Small intestine (tissue), 16 donors: Measurements from ENCODE around the gene SPRR3. TPM values are rescaled to one million over a fixed set of nuclear protein-coding genes. Genes with fewer than 3 reads are reported as not detected.

Source experiments
- DNase-seq, 2 donors: peaks; one replicate each; pipeline versions ENCODE4 v3.0.0 to v3.0.0-alpha.2; 2013
- FAIRE-seq: peaks from 2 replicates; lab custom pipeline; 2012; peaks lifted over from hg19 to GRCh38; lab: Jason Lieb, UNC
- H3K27ac ChIP-seq, 3 donors: one replicate each; pipeline ENCODE4 v1.5.1; 2013; ENCODE audit warnings: low read length in 2 of 3, mild to moderate bottlenecking in 2 of 3, control low read depth in 1 of 3, inconsistent platforms in 1 of 3, low read depth in 1 of 3, moderate library complexity in 1 of 3
- H3K27me3 ChIP-seq, 3 donors: one replicate each; pipeline ENCODE4 v1.6.1; 2013; ENCODE audit warnings: low read length in 3 of 3, inconsistent platforms in 1 of 3; ENCODE audit not compliant: control insufficient read depth in 3 of 3, insufficient read depth in 3 of 3
- H3K36me3 ChIP-seq, 3 donors: one replicate each; pipeline ENCODE4 v1.6.1; 2013; ENCODE audit warnings: low read length in 3 of 3, inconsistent platforms in 1 of 3, low read depth in 1 of 3, mild to moderate bottlenecking in 1 of 3, moderate library complexity in 1 of 3; ENCODE audit not compliant: control insufficient read depth in 3 of 3, insufficient read depth in 2 of 3
- H3K4me1 ChIP-seq, 3 donors: one replicate each; pipeline ENCODE4 v1.6.1; 2013; ENCODE audit warnings: low read length in 2 of 3, inconsistent platforms in 1 of 3, low read depth in 1 of 3, mild to moderate bottlenecking in 1 of 3, moderate library complexity in 1 of 3; ENCODE audit not compliant: control insufficient read depth in 3 of 3, insufficient read depth in 2 of 3
- H3K4me3 ChIP-seq, 3 donors: one replicate each; pipeline ENCODE4 v1.5.1; 2013; ENCODE audit warnings: low read length in 3 of 3, control low read depth in 1 of 3, inconsistent platforms in 1 of 3, low read depth in 1 of 3, mild to moderate bottlenecking in 1 of 3, moderate library complexity in 1 of 3
- H3K9me3 ChIP-seq, 2 donors: one replicate each; pipeline ENCODE4 v1.6.1; 2013; ENCODE audit warnings: low read depth in 1 of 2, low read length in 1 of 2; ENCODE audit not compliant: control insufficient read depth in 2 of 2, insufficient read depth in 1 of 2
- WGBS, 3 donors: extraction: QIAGEN DNeasy Blood & Tissue Kit; methylation state at CpG; one replicate each; pipeline ENCODE4 v1.1.7; 2013; 5-methylcytosine and 5-hydroxymethylcytosine counted together
- long read RNA-seq, 10 donors: transcript quantifications; one replicate each; lab custom pipeline, GENCODE V29; 2026
- polyA plus RNA-seq, 4 donors: library from polyadenylated mRNA; stranded (reverse) in 3 of 4; unstranded in 1 of 4; fragments of 200-250 nt in 3 of 4; fragments of 120-200 nt in 1 of 4; gene quantifications; one replicate each; pipeline versions ENCODE4 v1.2.1 to v1.2.3, GENCODE V29; 2013
- donor health status: healthy with polysubstance abuse.
- donor health status: control.
- donor health status: control.
- donor health status: Bipolar disorder and iron deficiency.
- donor health status: healthy.

SPRR3 gene, protein sequence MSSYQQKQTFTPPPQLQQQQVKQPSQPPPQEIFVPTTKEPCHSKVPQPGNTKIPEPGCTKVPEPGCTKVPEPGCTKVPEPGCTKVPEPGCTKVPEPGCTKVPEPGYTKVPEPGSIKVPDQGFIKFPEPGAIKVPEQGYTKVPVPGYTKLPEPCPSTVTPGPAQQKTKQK
- polyA plus RNA-seq: 10 to 100 TPM in 2 of 4 donors, 1 to 10 TPM in 1, not detected in 1; 3.0 to 16.1 (median 10.3) TPM
- long read RNA-seq, donor 1: 0 reads
- long read RNA-seq, donor 2: 0 reads
- long read RNA-seq, donor 3: 0 reads
- long read RNA-seq, donor 4: 0 reads
- long read RNA-seq, donor 5: 0 reads
- long read RNA-seq, donor 6, partial matches to known transcripts: 0 of 1 reads
- long read RNA-seq, donor 6, other reads (novel, unspliced or antisense): 0 of 1 reads
- long read RNA-seq, donor 7: 0 reads
- long read RNA-seq, donor 8, partial matches to known transcripts: 0 of 4 reads
- long read RNA-seq, donor 8, other reads (novel, unspliced or antisense): 0 of 4 reads
- long read RNA-seq, donor 9: 0 reads
- long read RNA-seq, donor 10: 0 reads

DNA sequence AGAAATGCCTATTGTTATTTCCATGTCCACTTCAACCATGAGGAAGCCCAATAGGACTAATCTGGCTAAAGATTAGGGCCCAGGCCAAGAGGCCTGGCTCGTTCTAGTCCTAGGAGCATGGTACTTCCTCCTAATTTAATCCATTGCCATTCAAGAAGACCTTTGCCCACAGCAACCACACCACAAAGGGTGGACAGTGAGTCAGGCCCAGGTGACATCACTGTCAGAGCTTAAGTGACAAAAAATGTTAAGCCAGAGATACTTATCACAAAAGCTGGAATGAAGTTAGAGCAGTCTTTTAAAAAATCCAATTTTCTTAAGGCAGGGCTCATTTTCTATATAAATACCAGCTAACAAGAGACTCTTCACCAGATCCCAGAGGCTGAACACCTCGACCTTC is at the start of gene SPRR3:
TSS of gene SPRR3 (plus strand) at position 368 of the 400 bp plus-strand sequence. CDS start 1,272 bp downstream, outside the sequence.
- 18 to 48% (median 34%) methylated on average over 2 of the region's 2 CpGs for WGBS, 3 donors
- DNase-seq (no peak), FAIRE-seq (no peak)
- no peak within 1 kb of the TSS for H3K4me3 ChIP-seq
- H3K9me3 ChIP-seq: no peaks in the 10 kb centered on the region
- H3K27me3 ChIP-seq: no peaks in the 10 kb centered on the region
- H3K36me3 ChIP-seq: no peaks in the 10 kb centered on the region
- H3K4me1 ChIP-seq: no peaks in the 10 kb centered on the region
- H3K27ac ChIP-seq: no peak within 1 kb of the TSS

DNA sequence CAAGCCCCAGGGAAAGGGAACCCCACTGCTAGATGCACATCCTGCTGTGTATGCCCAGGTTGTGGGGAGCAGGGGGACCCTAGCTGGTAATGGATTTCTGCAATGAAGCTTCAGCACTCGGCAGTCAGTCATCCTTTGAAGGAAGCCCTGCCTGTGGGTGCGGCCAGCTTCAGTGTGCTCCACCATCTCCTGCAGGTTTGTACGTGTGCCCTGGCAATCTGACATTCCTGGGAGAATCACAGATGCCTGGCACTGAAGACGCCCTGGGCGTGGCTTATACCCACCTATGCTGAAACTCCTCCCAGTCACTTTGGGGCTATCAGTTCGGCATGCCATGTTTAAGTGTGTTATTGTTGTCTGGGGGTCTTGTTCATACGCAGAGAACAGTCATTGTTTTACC is 47.8 kb upstream of the SPRR3 start:
- no peak overlapping the region for H3K27ac ChIP-seq
- no peak overlapping the region for H3K4me3 ChIP-seq
- H3K4me1 ChIP-seq: no peaks in the 10 kb centered on the region
- DNase-seq (no peak), FAIRE-seq (no peak)
- H3K27me3 ChIP-seq: peaks cover 0 to 2% (median 0%) of the 10 kb centered on the region in 3 donors
- H3K36me3 ChIP-seq: no peaks in the 10 kb centered on the region
- WGBS, 3 donors: 64 to 73% (median 66%) methylated on average over 7 of the region's 7 CpGs
- H3K9me3 ChIP-seq: no peaks in the 10 kb centered on the region

DNA sequence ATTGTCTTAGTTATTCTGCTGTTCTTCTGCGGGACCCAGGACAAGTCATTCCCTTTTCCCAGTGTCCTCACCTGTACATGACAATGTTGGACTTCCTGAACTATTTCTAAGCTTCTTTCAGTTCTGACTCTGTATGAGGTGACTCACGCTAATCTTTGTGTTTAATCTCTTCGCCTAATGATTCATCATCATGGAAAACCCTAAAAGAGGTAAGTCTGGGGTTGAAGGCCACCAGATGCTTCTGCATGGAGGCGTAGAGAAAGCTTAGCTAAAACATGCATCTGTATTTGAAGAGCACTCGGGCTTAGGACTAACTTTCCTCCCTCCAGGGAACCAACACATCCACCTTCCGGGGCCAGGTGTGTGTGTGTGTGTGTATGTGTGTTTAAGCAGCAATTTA is 47.1 kb upstream of the SPRR3 start:
- Histone ChIP-seq H3K4me1 (no peaks in the 10 kb centered on the region), H3K9me3 (no peaks in the 10 kb centered on the region), H3K27ac (no peak overlapping the region), H3K36me3 (no peaks in the 10 kb centered on the region), H3K4me3 (no peak overlapping the region), H3K27me3 (no peaks in the 10 kb centered on the region)
- DNase-seq (no peak), FAIRE-seq (no peak)
- 54 to 74% (median 57%) methylated on average over 6 of the region's 6 CpGs for whole genome bisulfite sequencing, 3 donors

DNA sequence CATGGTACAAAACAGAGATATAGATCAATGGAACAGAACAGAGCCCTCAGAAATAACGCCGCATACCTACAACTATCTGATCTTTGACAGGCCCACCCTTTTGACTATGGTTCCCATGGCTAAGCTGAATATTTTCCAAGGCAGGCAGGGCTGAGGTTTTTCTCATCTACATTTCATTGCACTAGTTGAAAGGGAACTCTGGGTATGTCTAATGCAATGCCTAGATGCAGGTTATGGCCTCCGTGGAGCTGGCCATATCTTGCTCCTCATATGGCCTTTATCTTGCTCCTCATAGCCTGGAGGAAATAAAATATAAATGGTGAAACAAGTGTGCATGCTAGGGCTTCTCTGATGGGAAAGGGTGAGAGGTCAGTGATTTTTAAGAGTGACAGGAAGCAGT is 44.0 kb upstream of the SPRR3 start:
- H3K9me3 ChIP-seq: no peaks in the 10 kb centered on the region
- FAIRE-seq (no peak), DNase-seq (no peak)
- H3K27me3 ChIP-seq: peaks cover 0 to 3% (median 0%) of the 10 kb centered on the region in 3 donors
- H3K36me3 ChIP-seq: no peaks in the 10 kb centered on the region
- H3K4me1 ChIP-seq: no peaks in the 10 kb centered on the region
- 85 to 88% (median 87%) methylated on average over 3 of the region's 3 CpGs for WGBS, 3 donors
- H3K4me3 ChIP-seq: no peak overlapping the region
- H3K27ac ChIP-seq: no peak overlapping the region

DNA sequence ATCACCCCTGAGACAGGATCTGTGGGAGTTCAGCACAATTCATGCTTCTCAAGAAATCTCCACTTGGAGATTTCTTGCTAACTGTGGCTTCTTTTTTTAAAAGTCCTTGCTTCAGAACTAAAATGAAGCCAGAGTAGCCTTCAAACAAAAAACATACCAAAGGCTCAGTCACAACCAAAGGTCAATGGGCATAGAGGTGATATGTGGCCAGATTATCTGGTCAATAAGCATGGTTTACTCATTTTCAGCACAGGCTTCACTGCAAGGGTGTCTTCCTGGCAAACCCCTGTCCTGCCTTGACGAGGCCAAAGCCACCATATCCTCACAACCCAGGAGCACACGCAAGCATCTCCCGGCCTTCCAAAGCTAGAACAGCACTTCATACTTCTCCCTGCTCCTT is 42.3 kb upstream of the SPRR3 start:
- FAIRE-seq: no peak

DNA sequence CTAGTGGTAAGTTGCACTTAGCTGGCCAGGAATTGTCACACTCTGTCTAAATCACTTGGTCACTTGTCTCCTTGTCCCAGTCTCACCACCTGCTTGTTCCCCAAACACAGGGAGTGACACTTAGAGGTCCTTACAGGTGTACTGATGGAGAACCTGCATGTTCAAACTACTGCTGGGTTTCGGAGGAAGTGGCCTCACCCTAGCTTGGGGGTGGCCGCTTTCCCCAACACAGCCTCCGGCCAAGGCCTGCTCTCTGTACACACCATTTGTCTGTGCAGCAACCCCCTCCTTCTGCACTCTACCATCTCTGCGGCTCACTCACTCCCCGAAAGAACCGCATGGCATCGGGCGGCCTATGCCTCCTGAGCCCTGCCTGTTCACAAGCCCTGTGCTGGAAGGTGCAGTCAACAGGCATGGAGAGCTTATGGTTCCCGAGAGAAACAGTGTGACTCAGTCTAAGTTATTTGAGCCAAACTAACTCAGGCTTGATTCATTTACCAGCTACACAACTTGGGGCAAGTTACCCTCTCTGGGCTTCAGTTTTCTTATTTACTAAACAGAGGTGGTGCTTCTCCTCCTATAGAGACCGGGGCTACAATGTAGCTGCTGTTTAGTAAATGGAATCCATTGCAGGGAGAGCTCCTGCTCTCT is 41.6 kb upstream of the SPRR3 start:
- WGBS, 3 donors: 90 to 92% (median 92%) methylated on average over 10 of the region's 10 CpGs
- H3K27me3 ChIP-seq: peaks cover 0 to 3% (median 0%) of the 10 kb centered on the region in 3 donors
- H3K4me1 ChIP-seq: no peaks in the 10 kb centered on the region
- H3K4me3 ChIP-seq: no peak overlapping the region
- DNase-seq: no peak
- H3K27ac ChIP-seq: no peak overlapping the region
- no peak for FAIRE-seq
- no peaks in the 10 kb centered on the region for H3K36me3 ChIP-seq
- H3K9me3 ChIP-seq: no peaks in the 10 kb centered on the region

More for the DNA sequence above, 42.3 kb upstream of the SPRR3 start:
- Histone ChIP-seq H3K27ac (no peak overlapping the region), H3K27me3 (peaks cover 0 to 3% (median 0%) of the 10 kb centered on the region in 3 donors), H3K4me1 (no peaks in the 10 kb centered on the region), H3K36me3 (no peaks in the 10 kb centered on the region), H3K4me3 (no peak overlapping the region), H3K9me3 (no peaks in the 10 kb centered on the region)
- WGBS, 3 donors: 69 to 85% (median 71%) methylated on average over 3 of the region's 3 CpGs
- no peak for DNase-seq

DNA sequence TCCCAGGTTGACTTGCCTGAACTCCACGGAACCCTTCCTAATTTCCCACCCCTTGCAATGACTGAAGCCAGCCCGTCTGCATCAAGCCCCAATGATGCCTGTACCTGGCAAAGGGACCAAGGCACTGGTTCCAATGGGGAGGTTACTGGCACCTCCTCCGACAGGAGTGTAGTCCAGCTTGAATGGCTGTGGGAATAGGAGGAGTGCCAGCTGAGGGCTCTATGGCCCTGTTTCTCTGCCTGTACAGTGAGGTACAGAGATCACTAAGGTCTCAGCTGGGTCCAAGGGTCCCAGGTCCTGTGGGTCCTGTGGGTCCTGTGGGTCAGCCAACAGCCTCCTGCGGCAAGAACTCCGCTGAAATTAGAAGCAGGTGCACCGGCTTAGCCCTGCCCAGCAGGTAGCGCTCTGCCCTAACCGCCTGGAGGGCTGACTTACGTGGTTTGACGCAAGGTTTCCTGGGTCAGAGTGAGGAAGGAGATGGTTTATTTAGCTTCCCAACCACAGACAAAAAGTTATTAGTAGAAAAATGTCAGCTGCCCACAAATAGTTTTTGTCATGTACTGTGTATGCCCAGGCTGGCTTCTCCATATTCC is 41.0 kb upstream of the SPRR3 start:
- no peak for DNase-seq
- peaks cover 0 to 3% (median 0%) of the 10 kb centered on the region in 3 donors for H3K27me3 ChIP-seq
- H3K4me1 ChIP-seq: no peaks in the 10 kb centered on the region
- no peaks in the 10 kb centered on the region for H3K9me3 ChIP-seq
- no peak overlapping the region for H3K27ac ChIP-seq
- whole genome bisulfite sequencing, 3 donors: 63 to 68% (median 66%) methylated on average over 10 of the region's 10 CpGs
- FAIRE-seq: no peak
- H3K4me3 ChIP-seq: no peak overlapping the region
- H3K36me3 ChIP-seq: no peaks in the 10 kb centered on the region

DNA sequence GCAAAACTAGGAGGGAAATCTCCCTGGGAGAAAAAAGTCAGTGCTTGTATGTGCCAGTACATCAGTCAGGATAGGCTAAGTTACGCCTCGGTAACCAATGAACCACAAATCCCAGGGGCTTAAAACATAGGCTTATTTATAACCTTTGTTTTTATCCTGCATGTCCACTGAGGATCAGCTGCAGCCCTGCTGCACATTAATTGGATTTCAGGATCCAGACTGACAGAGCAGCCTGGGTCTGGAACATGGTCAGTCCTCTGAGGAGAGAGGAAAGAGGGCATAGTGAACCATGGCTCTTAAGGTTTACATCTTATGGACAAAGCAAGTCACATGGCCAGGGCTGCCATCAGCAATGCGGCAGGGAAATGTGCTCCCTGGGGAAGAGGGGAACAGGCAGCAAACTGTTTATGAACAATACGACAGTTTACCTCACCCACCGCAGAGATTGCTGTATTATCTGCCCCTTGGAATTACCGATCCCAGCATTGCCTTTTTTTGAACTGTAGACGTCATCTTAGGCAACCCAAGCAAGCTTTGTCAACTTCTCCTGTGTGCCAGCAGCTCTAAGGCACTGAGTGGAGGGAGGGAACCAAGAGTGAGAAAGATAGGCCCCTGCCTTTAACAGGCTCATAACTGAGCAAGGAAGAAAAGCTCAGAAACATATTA is 40.2 kb upstream of the SPRR3 start:
- DNase-seq (no peak), FAIRE-seq (no peak)
- H3K4me1 ChIP-seq: no peaks in the 10 kb centered on the region
- WGBS, 3 donors: 77 to 85% (median 82%) methylated on average over 7 of the region's 7 CpGs
- H3K9me3 ChIP-seq: no peaks in the 10 kb centered on the region
- H3K4me3 ChIP-seq: no peak overlapping the region
- no peak overlapping the region for H3K27ac ChIP-seq
- H3K27me3 ChIP-seq: peaks cover 0 to 3% (median 0%) of the 10 kb centered on the region in 3 donors
- H3K36me3 ChIP-seq: no peaks in the 10 kb centered on the region
